IMR-90 (cell line): ENCODE results near the gene CYP27B1.

Experiments used
- BHLHE40 ChIP-seq: fragments of 150-350 bp; IDR thresholded peaks from 2 replicates; pipeline ENCODE4 v1.6.1; 2016; ENCODE audit warnings: mild to moderate bottlenecking, low read depth, low read length
- CEBPB ChIP-seq: IDR thresholded peaks from 2 replicates; pipeline ENCODE4 v1.6.1; 2012; ENCODE audit warnings: low read depth, low read length, improper control_type of control experiment
- CTCF ChIP-seq: conservative IDR thresholded peaks from 2 replicates; pipeline ENCODE4 v1.5.1; 2012; ENCODE audit warnings: mild to moderate bottlenecking, low read depth, low read length, improper control_type of control experiment
- ELK1 ChIP-seq: fragments of 150-350 bp; IDR thresholded peaks from 2 replicates; pipeline ENCODE4 v1.6.1; 2016; ENCODE audit warnings: low read depth, mild to moderate bottlenecking, low read length, moderate library complexity, borderline replicate concordance
- POLR2A ChIP-seq: IDR thresholded peaks from 2 replicates; pipeline ENCODE4 v1.6.1; 2012; ENCODE audit warnings: mild to moderate bottlenecking, low read depth, low read length
- RAD21 ChIP-seq: IDR thresholded peaks from 2 replicates; pipeline ENCODE4 v1.6.1; 2012; ENCODE audit warnings: low read length, improper control_type of control experiment
- RFX5 ChIP-seq: IDR thresholded peaks from 2 replicates; pipeline ENCODE4 v1.8.0; 2012; ENCODE audit warnings: low read depth, mild to moderate bottlenecking, low read length, moderate library complexity
- TF ChIP-seq, protein P1 (sequence below): fragments of 150-350 bp; IDR thresholded peaks from 2 replicates; pipeline ENCODE4 v1.6.1; 2017; ENCODE audit warnings: mild to moderate bottlenecking, antibody characterized with exemption, low read length, low read depth

DNA sequence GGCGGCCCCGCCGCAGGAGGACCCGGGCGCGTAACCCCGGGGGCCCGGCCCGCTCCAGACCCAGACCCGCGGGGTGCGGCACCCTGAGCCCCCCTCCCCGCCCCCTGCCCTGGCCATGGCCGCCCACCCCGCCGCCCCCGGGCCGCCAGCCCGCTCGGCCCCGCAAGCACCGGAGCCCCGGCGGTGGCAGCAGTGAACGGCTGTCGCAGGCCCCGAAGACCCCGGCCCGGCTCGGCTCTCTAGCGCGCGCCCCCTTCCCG, 11.8 kb downstream of the CYP27B1 start:
- TF ChIP-seq CTCF = no peak
- TF ChIP-seq POLR2A = no peak
- TF ChIP-seq CEBPB = no peak
- no peak for TF ChIP-seq ELK1
- no peak for TF ChIP-seq BHLHE40
- TF ChIP-seq, protein P1, sequence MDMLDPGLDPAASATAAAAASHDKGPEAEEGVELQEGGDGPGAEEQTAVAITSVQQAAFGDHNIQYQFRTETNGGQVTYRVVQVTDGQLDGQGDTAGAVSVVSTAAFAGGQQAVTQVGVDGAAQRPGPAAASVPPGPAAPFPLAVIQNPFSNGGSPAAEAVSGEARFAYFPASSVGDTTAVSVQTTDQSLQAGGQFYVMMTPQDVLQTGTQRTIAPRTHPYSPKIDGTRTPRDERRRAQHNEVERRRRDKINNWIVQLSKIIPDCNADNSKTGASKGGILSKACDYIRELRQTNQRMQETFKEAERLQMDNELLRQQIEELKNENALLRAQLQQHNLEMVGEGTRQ = no peak
- TF ChIP-seq RAD21 = no peak
- TF ChIP-seq RFX5 = no peak
